Tibial nerve (tissue), 4 donors: ENCODE data around the gene MOSPD3. TPM values are rescaled to one million over a fixed set of nuclear protein-coding genes. Genes with fewer than 3 reads are reported as not detected.

Experiments used
- DNase-seq, 2 donors: peaks; one replicate each; pipeline ENCODE4 v3.0.0-alpha.2; 2019; ENCODE audit warnings: low spot score in 2 of 2
- H3K27ac ChIP-seq, 4 donors: fragments of 200-600 bp; sonication (generic) in 3 of 4; one replicate each; pipeline ENCODE4 v1.5.1; 2017 to 2019; ENCODE audit warnings: mild to moderate bottlenecking in 1 of 4
- H3K27me3 ChIP-seq, 2 donors: fragments of 200-600 bp; sonication (generic) in 1 of 2; one replicate each; pipeline versions ENCODE4 v1.5.1 to v1.6.0; 2017 to 2019
- H3K36me3 ChIP-seq, 3 donors: fragments of 200-600 bp; sonication (generic); one replicate each; pipeline ENCODE4 v1.5.1; 2018 to 2019
- H3K4me1 ChIP-seq, 4 donors: fragments of 200-600 bp; sonication (generic) in 3 of 4; one replicate each; pipeline ENCODE4 v1.5.1; 2017 to 2019
- H3K4me3 ChIP-seq, 4 donors: fragments of 200-600 bp; sonication (generic) in 3 of 4; one replicate each; pipeline ENCODE4 v1.5.1; 2017 to 2019; ENCODE audit warnings: mild to moderate bottlenecking in 1 of 4, moderate library complexity in 1 of 4
- H3K9me3 ChIP-seq, 4 donors: fragments of 200-600 bp; sonication (generic) in 3 of 4; one replicate each; pipeline ENCODE4 v1.5.1; 2017 to 2019
- CTCF ChIP-seq, 5 experiments: fragments of 200-600 bp in 3 of 5; fragments of 450-650 bp in 2 of 5; sonication (generic) in 3 of 5; IDR thresholded peaks; one replicate each; pipeline ENCODE4 v1.5.1; 2016 to 2019; ENCODE audit warnings: antibody characterized with exemption in 5 of 5, mild to moderate bottlenecking in 3 of 5, moderate library complexity in 2 of 5
- EP300 ChIP-seq, 2 donors: sonication (generic); formaldehyde crosslinking; IDR thresholded peaks; one replicate each; pipeline ENCODE4 v1.6.1; 2017; ENCODE audit warnings: antibody characterized with exemption in 2 of 2, mild to moderate bottlenecking in 1 of 2
- POLR2A ChIP-seq, 2 donors: fragments of 450-650 bp; IDR thresholded peaks; one replicate each; pipeline ENCODE4 v1.6.1; 2017; ENCODE audit warnings: antibody characterized with exemption in 2 of 2, mild to moderate bottlenecking in 2 of 2, moderate library complexity in 2 of 2
- WGBS, 2 donors: methylation state at CpG; one replicate each; pipeline ENCODE4 v1.1.5; 2018; 5-methylcytosine and 5-hydroxymethylcytosine counted together
- total RNA-seq, 4 donors: library from RNA; depleted of rRNA; stranded (reverse); fragments of >200 nt; gene quantifications; one replicate each; pipeline ENCODE4 v1.1.0, GENCODE V29; 2016

MOSPD3 gene
- total RNA-seq, 4 donors from 2014 or later = 9.4 to 31.2 (median 24.3) TPM

GRCh38 chr7:100629117-100629716 lies 16.9 kb downstream of the MOSPD3 start:
- H3K4me1 ChIP-seq = peaks cover 0 to 27% (median 13%) of the 10 kb centered on the region in 4 donors
- no peak overlapping the region for H3K27ac ChIP-seq
- no peak for TF ChIP-seq EP300 (IDR thresholded peaks at IDR 0.05)
- no peak for TF ChIP-seq POLR2A (IDR thresholded peaks at IDR 0.05)
- TF ChIP-seq CTCF (IDR thresholded peaks at IDR 0.05) = no peak
- no peaks in the 10 kb centered on the region for H3K9me3 ChIP-seq
- no peak overlapping the region for H3K4me3 ChIP-seq
- 75 to 80% methylated on average over 10 to 11 of the region's 11 CpGs for WGBS, 2 donors
- H3K27me3 ChIP-seq = peaks cover 0 to 22% of the 10 kb centered on the region in 2 donors
- DNase-seq = no peak
- H3K36me3 ChIP-seq = no peaks in the 10 kb centered on the region

- 89 to 92% methylated on average over 4 of the region's 4 CpGs for WGBS, 2 donors
Observed at GRCh38 chr7:100630066-100630465, 17.7 kb downstream of the MOSPD3 start.

GRCh38 chr7:100632951-100633717 lies 20.8 kb downstream of the MOSPD3 start:
- no peak for TF ChIP-seq EP300 (IDR thresholded peaks at IDR 0.05)
- TF ChIP-seq POLR2A (IDR thresholded peaks at IDR 0.05) = no peak
- peak in 2 of 5 experiments; percentile 33 to 39 for TF ChIP-seq CTCF (IDR thresholded peaks at IDR 0.05)
- Histone ChIP-seq H3K9me3 (no peaks in the 10 kb centered on the region), H3K27ac (no peak overlapping the region), H3K4me3 (peak overlapping the region; percentile 10 to 65 (median 59)), H3K27me3 (peaks cover 0 to 26% of the 10 kb centered on the region in 2 donors), H3K4me1 (peaks cover 0 to 15% (median 6%) of the 10 kb centered on the region in 4 donors), H3K36me3 (no peaks in the 10 kb centered on the region)
- 3 to 4% methylated on average over 40 to 42 of the region's 72 CpGs for WGBS, 2 donors
- DNase-seq = no peak

More at GRCh38 chr7:100630066-100630465, 17.7 kb downstream of the MOSPD3 start:
- no peaks in the 10 kb centered on the region for H3K9me3 ChIP-seq
- H3K4me1 ChIP-seq = peaks cover 0 to 27% (median 13%) of the 10 kb centered on the region in 4 donors
- DNase-seq = no peak
- H3K27me3 ChIP-seq = peaks cover 0 to 22% of the 10 kb centered on the region in 2 donors
- no peak overlapping the region for H3K4me3 ChIP-seq
- no peaks in the 10 kb centered on the region for H3K36me3 ChIP-seq
- no peak for TF ChIP-seq POLR2A (IDR thresholded peaks at IDR 0.05)
- no peak for TF ChIP-seq EP300 (IDR thresholded peaks at IDR 0.05)
- TF ChIP-seq CTCF (IDR thresholded peaks at IDR 0.05) = no peak
- H3K27ac ChIP-seq = no peak overlapping the region

GRCh38 chr7:100639995-100640516 lies 27.7 kb downstream of the MOSPD3 start:
- H3K4me1 ChIP-seq = no peaks in the 10 kb centered on the region
- H3K36me3 ChIP-seq = no peaks in the 10 kb centered on the region
- no peaks in the 10 kb centered on the region for H3K9me3 ChIP-seq
- 70 to 74% methylated on average over 17 of the region's 17 CpGs for WGBS, 2 donors
- TF ChIP-seq EP300 (IDR thresholded peaks at IDR 0.05) (no peak), POLR2A (IDR thresholded peaks at IDR 0.05) (no peak), CTCF (IDR thresholded peaks at IDR 0.05) (no peak)
- no peak overlapping the region for H3K27ac ChIP-seq
- H3K27me3 ChIP-seq = peaks cover 0 to 53% of the 10 kb centered on the region in 2 donors
- H3K4me3 ChIP-seq = no peak overlapping the region
- DNase-seq = no peak
